Kidney (tissue), 14 donors: ENCODE results near the gene GMPR. TPM values are rescaled to one million over a fixed set of nuclear protein-coding genes. Genes with fewer than 3 reads are reported as not detected.

ENCODE experiments used
- DNase-seq, 5 donors: peaks; one replicate each; pipeline ENCODE4 v3.0.0-alpha.2; 2013 to 2020
- FAIRE-seq: peaks from 2 replicates; lab custom pipeline; 2012; peaks lifted over from hg19 to GRCh38; lab: Jason Lieb, UNC
- H3K27ac ChIP-seq, 2 donors: one replicate each; pipeline ENCODE4 v1.7.0; 2013; ENCODE audit warnings: low read depth in 2 of 2, low read length in 2 of 2, inconsistent platforms in 1 of 2
- H3K27me3 ChIP-seq: one replicate; pipeline ENCODE4 v1.7.1; 2013; ENCODE audit warnings: low read length, inconsistent platforms; ENCODE audit not compliant: control insufficient read depth, insufficient read depth
- H3K36me3 ChIP-seq, 3 donors: one replicate each; pipeline versions ENCODE4 v1.7.0 to v1.7.1; 2013; ENCODE audit warnings: low read length in 3 of 3, control low read depth in 1 of 3, inconsistent platforms in 1 of 3; ENCODE audit not compliant: insufficient read depth in 3 of 3, control insufficient read depth in 2 of 3
- H3K4me1 ChIP-seq, 3 donors: one replicate each; pipeline versions ENCODE4 v1.7.0 to v1.7.1; 2013; ENCODE audit warnings: low read length in 3 of 3, inconsistent platforms in 1 of 3, low read depth in 1 of 3; ENCODE audit not compliant: control insufficient read depth in 2 of 3, insufficient read depth in 2 of 3
- H3K4me3 ChIP-seq, 3 donors: one replicate each; pipeline versions ENCODE4 v1.7.0 to v1.8.1; 2013; ENCODE audit warnings: low read length in 3 of 3, control low read depth in 1 of 3, inconsistent platforms in 1 of 3
- H3K9ac ChIP-seq, 3 donors: one replicate each; pipeline versions ENCODE4 v1.7.0 to v1.7.1; 2013; ENCODE audit warnings: low read length in 3 of 3, control low read depth in 1 of 3, inconsistent platforms in 1 of 3
- H3K9me3 ChIP-seq, 3 donors: one replicate each; pipeline versions ENCODE4 v1.7.0 to v1.7.1; 2013; ENCODE audit warnings: low read length in 3 of 3, control low read depth in 1 of 3, inconsistent platforms in 1 of 3; ENCODE audit not compliant: control insufficient read depth in 2 of 3, insufficient read depth in 1 of 3
- intact Hi-C: fragments of 100-400 bp; cut with DNase I; formaldehyde crosslinking; loops from one replicate; pipeline ENCODE4 v1.11.1; 2022
- polyA plus RNA-seq: library from polyadenylated mRNA; stranded (reverse); fragments of 350-450 nt; fragmentation: Illumina TruSeq; extraction: RNeasy Lipid Tissue Mini Kit (QIAGEN cat#74804); gene quantifications from one replicate; pipeline ENCODE4 v1.2.3, GENCODE V29; 2014; ENCODE audit warnings: low read depth, low replicate concordance; ENCODE audit not compliant: insufficient read depth
- total RNA-seq: library from RNA; stranded (reverse); fragmentation: NEBNext Ultra II Directional; extraction: Animal tissue kit (Norgen Biotek cat#: 25700); gene quantifications from one replicate; pipeline ENCODE4 v1.2.1, GENCODE V29; 2021
- TF ChIP-seq, protein P1 (sequence below): IDR thresholded peaks from 3 replicates; pipeline ENCODE4 v1.5.1; 2012; ENCODE audit warnings: mild to moderate bottlenecking, moderate library complexity, borderline replicate concordance; ENCODE audit not compliant: insufficient read depth; ENCODE audit errors: extremely low read depth
- donor health status: control.
- donor health status: control.
- donor health status: control.
- donor health status: control.
- donor health status: control.
- donor health status: DM: yes; HTN: yes; CAD: no.
- donor health status: Normal renal cell carcinoma (clear cell type).

The GMPR gene
- total and polyA plus RNA-seq, 2 donors from 2014 or later = 51.4 to 54.5 TPM

DNA sequence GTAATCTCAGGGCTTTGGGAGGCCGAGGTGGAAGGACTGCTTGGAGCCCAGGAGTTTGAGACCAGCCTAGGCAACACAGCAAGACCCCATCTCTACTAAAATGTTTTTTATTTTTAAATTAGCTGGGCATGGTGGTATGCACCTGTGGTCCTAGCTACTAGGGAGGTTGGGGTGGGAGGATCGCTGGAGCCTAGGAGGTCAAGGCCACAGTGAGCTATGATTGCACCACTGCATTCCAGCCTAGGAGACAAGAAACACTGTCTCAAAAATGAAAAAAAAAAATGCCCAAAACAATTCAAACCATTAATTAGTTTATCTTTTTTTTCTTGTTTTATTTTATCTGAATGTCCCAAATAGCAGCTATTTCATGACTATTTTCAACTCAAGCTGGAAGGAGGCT is 85.8 kb downstream of the GMPR start:
- no peak overlapping the region for H3K27ac ChIP-seq
- H3K36me3 ChIP-seq = peaks cover 0 to 6% (median 2%) of the 10 kb centered on the region in 3 donors
- intact Hi-C loops = no loop called here
- no peak for DNase-seq
- H3K27me3 ChIP-seq = no peaks in the 10 kb centered on the region
- TF ChIP-seq, protein P1, sequence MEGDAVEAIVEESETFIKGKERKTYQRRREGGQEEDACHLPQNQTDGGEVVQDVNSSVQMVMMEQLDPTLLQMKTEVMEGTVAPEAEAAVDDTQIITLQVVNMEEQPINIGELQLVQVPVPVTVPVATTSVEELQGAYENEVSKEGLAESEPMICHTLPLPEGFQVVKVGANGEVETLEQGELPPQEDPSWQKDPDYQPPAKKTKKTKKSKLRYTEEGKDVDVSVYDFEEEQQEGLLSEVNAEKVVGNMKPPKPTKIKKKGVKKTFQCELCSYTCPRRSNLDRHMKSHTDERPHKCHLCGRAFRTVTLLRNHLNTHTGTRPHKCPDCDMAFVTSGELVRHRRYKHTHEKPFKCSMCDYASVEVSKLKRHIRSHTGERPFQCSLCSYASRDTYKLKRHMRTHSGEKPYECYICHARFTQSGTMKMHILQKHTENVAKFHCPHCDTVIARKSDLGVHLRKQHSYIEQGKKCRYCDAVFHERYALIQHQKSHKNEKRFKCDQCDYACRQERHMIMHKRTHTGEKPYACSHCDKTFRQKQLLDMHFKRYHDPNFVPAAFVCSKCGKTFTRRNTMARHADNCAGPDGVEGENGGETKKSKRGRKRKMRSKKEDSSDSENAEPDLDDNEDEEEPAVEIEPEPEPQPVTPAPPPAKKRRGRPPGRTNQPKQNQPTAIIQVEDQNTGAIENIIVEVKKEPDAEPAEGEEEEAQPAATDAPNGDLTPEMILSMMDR = no peak
- FAIRE-seq = no peak
- no peak overlapping the region for H3K4me3 ChIP-seq
- H3K4me1 ChIP-seq = peaks cover 3 to 8% (median 3%) of the 10 kb centered on the region in 3 donors
- H3K9me3 ChIP-seq = no peaks in the 10 kb centered on the region
- no peak overlapping the region for H3K9ac ChIP-seq

DNA sequence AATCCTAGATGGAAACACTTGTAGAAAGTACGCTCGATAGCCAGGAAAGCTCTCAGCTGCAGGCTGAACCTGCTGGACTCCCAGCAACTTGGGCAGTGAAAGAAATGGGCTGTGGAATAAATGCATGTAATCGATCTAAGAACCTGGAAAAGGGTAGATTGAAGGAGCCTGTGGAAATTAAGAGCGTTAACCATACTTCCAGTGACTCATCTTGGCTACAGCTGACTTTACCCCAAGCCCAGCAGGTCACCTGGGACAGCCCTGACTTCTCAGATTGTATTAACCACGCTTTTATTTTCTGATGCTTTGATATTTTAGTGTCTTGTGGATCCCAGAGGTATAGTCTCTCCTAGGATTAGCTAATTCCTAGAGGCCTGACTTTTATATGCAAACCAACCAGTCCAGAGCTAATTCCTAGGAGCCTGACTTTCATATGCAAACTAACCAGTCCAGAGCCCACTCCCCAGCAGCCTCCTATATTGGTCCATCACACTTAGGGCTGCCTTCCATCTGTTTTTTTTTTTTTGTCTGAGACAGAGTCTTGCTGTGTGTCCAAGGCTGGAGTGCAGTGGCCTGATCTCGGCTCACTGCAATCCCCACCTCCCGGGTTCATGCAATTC is 86.3 kb downstream of the GMPR start:
- no peak for FAIRE-seq
- H3K9me3 ChIP-seq = no peaks in the 10 kb centered on the region
- intact Hi-C loops = no loop called here

GRCh38 chr6:16326531-16326930 is 88.1 kb downstream of the GMPR start:
- FAIRE-seq = no peak

More for the DNA sequence above, 86.3 kb downstream of the GMPR start:
- DNase-seq = no peak
- H3K4me1 ChIP-seq = peaks cover 3 to 8% (median 3%) of the 10 kb centered on the region in 3 donors
- TF ChIP-seq, protein P1 = no peak
- H3K27me3 ChIP-seq = no peaks in the 10 kb centered on the region
- peaks cover 0 to 6% (median 2%) of the 10 kb centered on the region in 3 donors for H3K36me3 ChIP-seq
- H3K27ac ChIP-seq = no peak overlapping the region
- H3K9ac ChIP-seq = no peak overlapping the region
- H3K4me3 ChIP-seq = no peak overlapping the region

More at GRCh38 chr6:16326531-16326930, 88.1 kb downstream of the GMPR start:
- peaks cover 0 to 6% (median 2%) of the 10 kb centered on the region in 3 donors for H3K36me3 ChIP-seq
- H3K27ac ChIP-seq = no peak overlapping the region
- intact Hi-C loops = no loop called here
- no peak overlapping the region for H3K4me3 ChIP-seq
- H3K4me1 ChIP-seq = peaks cover 0 to 9% (median 3%) of the 10 kb centered on the region in 3 donors
- no peaks in the 10 kb centered on the region for H3K27me3 ChIP-seq
- no peak overlapping the region for H3K9ac ChIP-seq
- no peaks in the 10 kb centered on the region for H3K9me3 ChIP-seq
- TF ChIP-seq, protein P1 = no peak
- DNase-seq = no peak
